Stimulated activated naive CD8-positive, alpha-beta T cell treated with anti-CD3 and anti-CD28 coated beads, Interleukin-15, amount 100 ng/mL, for 72 hours (primary cell): ENCODE measurements around the gene SYCP2L.
"Not testable (repeated sequence)": the region's sequence is repeated elsewhere in the genome, so short reads cannot be mapped to it uniquely, and the experiment has no call there.

Experiments
- ATAC-seq: fragments of 150-1000 bp; cut with Tn5 transposase; 2 replicates; pipeline ENCODE4 v1.10.0; 2021; ENCODE audit warnings: mild to moderate bottlenecking, moderate library complexity
- DNase-seq, 2 donors: peaks; one replicate each; pipeline ENCODE4 v3.0.0; 2021 to 2022
- H3K27ac Mint-ChIP-seq, 2 donors: one replicate each; pipeline ENCODE4 v1.8.0; 2022; ENCODE audit warnings: mild to moderate bottlenecking in 2 of 2, mixed read lengths in 2 of 2, moderate library complexity in 2 of 2
- H3K27me3 Mint-ChIP-seq: one replicate; pipeline ENCODE4 v1.8.0; 2022; ENCODE audit warnings: mixed read lengths
- H3K4me1 Mint-ChIP-seq: one replicate; pipeline ENCODE4 v1.8.0; 2022; ENCODE audit warnings: mild to moderate bottlenecking, mixed read lengths
- H3K4me3 Mint-ChIP-seq, 2 donors: one replicate each; pipeline ENCODE4 v1.8.0; 2022; ENCODE audit warnings: mild to moderate bottlenecking in 2 of 2, mixed read lengths in 2 of 2, moderate library complexity in 1 of 2
- H3K9me3 Mint-ChIP-seq, 2 donors: one replicate each; pipeline ENCODE4 v1.8.0; 2022; ENCODE audit warnings: mixed read lengths in 2 of 2

The SYCP2L gene

GRCh38 chr6:10886691-10887502 is at the start of gene SYCP2L:
Gene SYCP2L, plus strand, starts transcription at chr6:10887052. Its CDS starts 75 bp downstream, at chr6:10887127.
- peak; percentile 71 for ATAC-seq
- Mint-ChIP-seq H3K4me3 (peak within 1 kb of the TSS; percentile 74 to 78), H3K27me3 (peaks cover 91% of the 10 kb centered on the region), H3K9me3 (no peaks in the 10 kb centered on the region), H3K4me1 (peaks cover 37% of the 10 kb centered on the region), H3K27ac (peak within 1 kb of the TSS in 1 of 2 donors; percentile 79)
- peak; percentile 13 to 52 for DNase-seq

DNA sequence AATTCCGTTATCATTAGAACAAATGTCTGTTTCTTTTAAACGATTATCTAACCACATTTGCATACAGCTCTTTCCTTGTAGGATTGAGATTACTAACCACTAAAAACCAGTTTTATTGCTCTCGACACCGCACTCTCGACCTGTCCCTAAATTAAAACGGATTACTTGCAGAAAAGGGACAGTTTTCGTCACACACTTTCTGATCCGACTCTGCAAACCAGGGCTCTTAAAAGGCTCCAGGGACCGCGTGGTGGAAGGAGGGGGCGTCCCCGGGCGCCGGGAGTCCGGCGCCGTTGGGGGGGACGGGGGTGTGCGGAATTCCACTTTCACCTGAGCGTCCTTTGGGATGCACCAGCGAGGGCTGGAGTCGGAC is 49.2 kb upstream of the SYCP2L start:
- Mint-ChIP-seq H3K9me3 (peaks cover 8 to 11% of the 10 kb centered on the region in 2 donors), H3K27me3 (peaks cover 47% of the 10 kb centered on the region), H3K4me1 (peaks cover 28% of the 10 kb centered on the region), H3K4me3 (peak overlapping the region; percentile 78 to 89), H3K27ac (peak overlapping the region in 1 of 2 donors; percentile 98)
- DNase-seq: peak; percentile 11 to 32
- ATAC-seq: no peak

DNA sequence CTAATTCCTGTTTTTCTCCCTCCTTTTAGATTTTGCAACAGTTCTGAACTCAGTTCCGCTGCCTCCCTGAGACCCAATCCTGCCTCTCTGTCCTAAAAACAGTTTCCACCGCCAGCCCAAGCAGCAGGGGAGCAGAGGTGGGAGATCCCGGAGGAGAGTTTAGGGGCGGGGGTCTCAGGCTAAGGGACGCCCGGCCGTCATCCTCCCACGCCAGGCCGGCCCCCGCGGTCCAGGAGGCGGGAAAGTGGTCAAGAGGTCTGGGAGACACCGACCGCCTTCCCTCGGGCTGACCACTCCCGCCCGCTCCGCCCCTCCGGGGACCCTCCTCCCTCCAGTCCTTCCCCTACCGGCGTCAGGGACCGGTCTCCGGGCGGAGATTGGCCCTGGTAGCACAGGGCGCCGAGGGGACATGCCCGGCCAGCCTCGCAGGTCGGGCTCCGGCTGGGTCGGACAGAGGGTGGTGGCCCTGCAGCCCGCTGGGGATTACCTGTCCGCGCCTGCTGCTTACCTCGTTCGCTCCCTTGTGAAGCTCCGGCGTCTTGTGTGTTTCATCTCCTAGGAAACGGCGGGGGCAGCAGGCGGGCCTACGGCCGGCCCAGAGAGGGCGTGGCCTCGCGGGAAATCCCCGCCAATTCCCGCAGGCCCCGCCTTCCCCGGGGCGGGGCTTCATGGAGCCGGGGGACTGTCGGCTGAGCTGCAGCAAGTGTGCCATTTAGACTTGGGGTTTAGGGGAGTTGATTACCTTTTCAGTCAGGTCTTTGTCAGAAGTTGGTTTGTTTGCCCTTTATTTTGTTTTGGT is 48.7 kb upstream of the SYCP2L start, which contains the start of gene MAK:
Gene MAK, minus strand, starts transcription at position 545 of the 799 bp plus-strand sequence. CDS start 7,891 bp downstream, outside the sequence.
- peak within 1 kb of the TSS; percentile 97 to 98 for H3K27ac Mint-ChIP-seq
- ATAC-seq (peak; percentile 81), DNase-seq (peak; percentile 88 to 92)
- H3K4me1 Mint-ChIP-seq: peaks cover 28% of the 10 kb centered on the region
- peaks cover 8 to 11% of the 10 kb centered on the region in 2 donors for H3K9me3 Mint-ChIP-seq
- peaks cover 47% of the 10 kb centered on the region for H3K27me3 Mint-ChIP-seq
- peak within 1 kb of the TSS; percentile 78 to 89 for H3K4me3 Mint-ChIP-seq

- Mint-ChIP-seq H3K27me3 (peaks cover 47% of the 10 kb centered on the region), H3K9me3 (peaks cover 8 to 11% of the 10 kb centered on the region in 2 donors), H3K27ac (peak overlapping the region; percentile 97 to 98), H3K4me1 (peaks cover 28% of the 10 kb centered on the region), H3K4me3 (peak overlapping the region; percentile 78 to 89)
- peak; percentile 87 for ATAC-seq
- peak; percentile 50 to 58 for DNase-seq
Measured at GRCh38 chr6:10838794-10839333, 48.0 kb upstream of the SYCP2L start.

GRCh38 chr6:10843554-10843953 is 43.3 kb upstream of the SYCP2L start:
- ATAC-seq (no peak), DNase-seq (no peak)
- H3K27ac Mint-ChIP-seq: no peak overlapping the region
- peaks cover 10% of the 10 kb centered on the region for H3K4me1 Mint-ChIP-seq
- no peak overlapping the region for H3K4me3 Mint-ChIP-seq
- H3K9me3 Mint-ChIP-seq: peaks cover 0 to 5% of the 10 kb centered on the region in 2 donors
- peaks cover 18% of the 10 kb centered on the region for H3K27me3 Mint-ChIP-seq

GRCh38 chr6:10847684-10848083 is 39.2 kb upstream of the SYCP2L start:
- ATAC-seq: no peak
- H3K4me1 Mint-ChIP-seq: no peaks in the 10 kb centered on the region
- no peaks in the 10 kb centered on the region for H3K9me3 Mint-ChIP-seq
- H3K27me3 Mint-ChIP-seq: no peaks in the 10 kb centered on the region
- no peak overlapping the region for H3K4me3 Mint-ChIP-seq
- H3K27ac Mint-ChIP-seq: no peak overlapping the region
- no peak for DNase-seq

DNA sequence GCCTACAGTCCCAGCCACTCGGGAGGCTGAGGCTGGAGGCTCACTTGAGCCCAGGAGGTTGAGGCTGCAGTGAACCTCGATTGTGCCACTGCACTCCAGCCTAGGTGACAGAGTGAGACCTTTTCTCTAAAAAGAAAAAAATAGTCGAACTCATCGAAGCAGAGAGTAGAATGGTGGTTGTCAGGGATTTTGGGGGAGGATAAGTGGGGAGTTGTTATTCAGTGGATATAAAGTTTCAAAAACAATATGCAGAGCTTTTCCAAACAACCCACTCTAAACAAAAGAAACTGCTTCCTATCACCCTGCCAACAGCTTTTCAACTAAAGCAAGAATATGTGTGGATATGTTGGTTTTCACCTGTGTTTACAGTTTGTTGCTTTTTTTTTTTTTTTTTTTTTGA is 37.0 kb upstream of the SYCP2L start:
- Mint-ChIP-seq H3K9me3 (peaks cover 8 to 14% of the 10 kb centered on the region in 2 donors), H3K4me3 (no peak overlapping the region), H3K4me1 (no peaks in the 10 kb centered on the region), H3K27me3 (no peaks in the 10 kb centered on the region), H3K27ac (no peak overlapping the region)
- DNase-seq (no peak), ATAC-seq (no peak)

DNA sequence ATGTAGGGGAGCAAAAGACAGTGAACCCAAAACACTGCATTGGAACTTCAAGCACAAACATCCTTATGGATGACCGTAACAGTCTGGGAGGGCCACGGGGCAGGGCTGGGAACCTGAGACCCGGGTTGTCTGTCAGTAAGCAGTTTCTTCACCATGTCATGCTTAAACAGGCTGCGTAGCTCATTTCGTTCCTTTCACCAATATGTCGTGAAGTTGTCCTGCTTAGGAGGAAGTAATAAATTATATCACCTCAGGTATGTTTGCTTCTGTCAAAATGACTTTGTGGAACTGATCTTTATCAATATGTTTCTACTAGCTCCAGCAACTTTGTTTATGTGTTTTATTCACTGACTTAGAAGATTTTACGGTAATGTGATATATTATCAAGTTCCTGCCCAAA is 36.1 kb upstream of the SYCP2L start:
- no peaks in the 10 kb centered on the region for H3K27me3 Mint-ChIP-seq
- DNase-seq (no peak), ATAC-seq (no peak)
- peaks cover 8 to 14% of the 10 kb centered on the region in 2 donors for H3K9me3 Mint-ChIP-seq
- H3K4me3 Mint-ChIP-seq: no peak overlapping the region
- H3K4me1 Mint-ChIP-seq: no peaks in the 10 kb centered on the region
- H3K27ac Mint-ChIP-seq: no peak overlapping the region

- Mint-ChIP-seq H3K9me3 (peaks cover 8 to 14% of the 10 kb centered on the region in 2 donors), H3K4me3 (no peak overlapping the region), H3K4me1 (no peaks in the 10 kb centered on the region), H3K27me3 (no peaks in the 10 kb centered on the region), H3K27ac (no peak overlapping the region)
- ATAC-seq: no peak
- no peak for DNase-seq
Measured at GRCh38 chr6:10852361-10852960, 34.4 kb upstream of the SYCP2L start.

DNA sequence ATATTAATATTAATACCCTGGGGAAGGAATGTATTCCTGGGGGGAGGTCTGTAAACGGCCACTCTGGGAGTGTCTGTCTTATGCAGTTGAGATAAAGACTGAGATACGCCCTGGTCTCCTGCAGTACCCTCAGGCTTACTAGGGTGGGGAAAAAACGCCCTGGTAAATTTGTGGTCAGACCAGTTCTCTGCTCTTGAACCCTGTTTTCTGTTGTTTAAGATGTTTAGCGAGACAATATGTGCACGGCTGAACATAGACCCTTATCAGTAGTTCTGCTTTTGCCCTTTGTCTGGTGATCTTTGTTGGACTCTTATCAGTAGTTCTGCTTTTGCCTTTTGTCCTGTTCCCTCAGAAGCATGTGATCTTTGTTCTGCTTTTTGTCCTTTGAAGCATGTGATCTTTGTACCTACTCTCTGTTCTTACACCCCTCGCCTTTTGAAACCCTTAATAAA is 33.0 kb upstream of the SYCP2L start:
- not testable (repeated sequence) for DNase-seq, H3K27ac Mint-ChIP-seq, H3K4me3 Mint-ChIP-seq, H3K27me3 Mint-ChIP-seq, H3K4me1 Mint-ChIP-seq, ATAC-seq
- peaks cover 8 to 14% of the 10 kb centered on the region in 2 donors for H3K9me3 Mint-ChIP-seq

DNA sequence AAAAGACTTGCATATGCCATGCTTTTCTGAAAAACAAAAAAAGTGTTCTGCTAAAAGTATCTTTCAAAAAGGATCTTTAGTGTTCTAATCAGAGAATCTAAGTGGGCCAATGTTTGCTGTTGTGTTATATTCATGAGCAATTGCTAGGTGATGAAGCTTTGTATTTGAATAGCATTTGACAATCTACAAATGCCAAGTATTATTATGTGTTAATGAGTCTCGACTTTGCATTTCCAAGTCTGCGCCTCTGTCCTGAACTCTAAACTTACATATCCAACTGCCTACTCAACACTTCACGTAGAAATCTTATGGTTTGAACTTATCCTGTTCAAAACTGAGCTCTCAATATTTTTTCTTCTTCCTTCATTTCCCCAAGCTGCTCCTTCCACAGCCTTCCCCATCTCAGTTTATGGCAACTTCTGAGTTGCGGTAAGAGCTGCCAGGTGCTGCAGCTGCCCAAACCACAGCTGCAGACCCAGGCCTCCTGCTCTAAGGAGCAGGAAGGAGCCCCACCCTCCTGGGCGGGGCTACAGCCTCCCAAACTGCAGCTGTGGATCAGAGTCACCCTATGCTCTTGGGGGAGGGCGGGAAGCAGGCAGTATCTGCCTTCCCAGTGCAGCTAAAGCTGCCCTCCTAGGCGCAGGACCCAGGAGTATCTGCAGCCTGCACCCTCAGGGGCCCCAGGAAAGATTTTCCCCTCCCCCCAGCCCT is 31.8 kb upstream of the SYCP2L start:
- Mint-ChIP-seq H3K4me1 (no peaks in the 10 kb centered on the region), H3K9me3 (peaks cover 8 to 14% of the 10 kb centered on the region in 2 donors), H3K4me3 (no peak overlapping the region), H3K27me3 (no peaks in the 10 kb centered on the region), H3K27ac (no peak overlapping the region)
- ATAC-seq: peak; percentile 20
- DNase-seq: no peak

DNA sequence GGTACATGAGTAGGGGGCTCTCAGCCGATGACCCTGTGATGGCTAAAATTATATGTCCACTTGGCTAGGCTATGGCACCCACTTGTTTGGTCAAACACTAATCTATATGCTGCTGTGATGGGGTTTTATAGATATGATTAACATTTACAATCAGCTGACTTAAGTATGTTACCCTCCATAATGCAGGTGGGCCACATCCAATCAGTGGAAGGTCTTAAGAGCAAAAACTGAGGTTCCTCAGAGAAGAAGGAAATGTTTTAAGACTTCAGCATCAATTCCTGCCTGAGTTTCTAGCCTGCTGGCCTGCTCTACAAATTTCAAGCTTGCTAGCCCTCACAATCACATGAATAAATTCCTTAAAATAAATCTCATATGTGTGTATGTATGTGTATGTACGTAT is 29.6 kb upstream of the SYCP2L start:
- H3K9me3 Mint-ChIP-seq: peaks cover 8 to 14% of the 10 kb centered on the region in 2 donors
- no peaks in the 10 kb centered on the region for H3K4me1 Mint-ChIP-seq

DNA sequence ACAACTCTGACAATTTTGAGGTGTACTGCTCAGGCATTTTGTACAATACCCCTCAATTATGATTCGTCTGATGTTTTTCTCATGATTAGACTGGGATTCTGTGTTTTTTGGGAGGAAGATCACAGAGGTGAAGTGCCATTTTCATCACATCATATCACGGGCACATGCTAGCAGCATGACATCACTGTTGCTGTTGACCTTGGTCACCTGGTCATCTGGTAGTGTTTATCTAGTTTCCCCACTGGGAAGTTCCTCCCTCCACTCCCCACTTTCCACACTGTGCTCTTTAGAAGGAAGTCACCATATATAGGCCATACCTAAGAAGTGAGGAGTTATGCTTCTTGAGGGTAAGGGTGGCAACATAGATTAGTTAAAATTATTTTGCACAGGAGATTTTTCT is 25.8 kb upstream of the SYCP2L start:
- ATAC-seq (no peak), DNase-seq (no peak)
- H3K27me3 Mint-ChIP-seq: no peaks in the 10 kb centered on the region
- no peaks in the 10 kb centered on the region for H3K4me1 Mint-ChIP-seq
- H3K4me3 Mint-ChIP-seq: no peak overlapping the region
- no peaks in the 10 kb centered on the region for H3K9me3 Mint-ChIP-seq
- H3K27ac Mint-ChIP-seq: no peak overlapping the region

More for the DNA sequence above, 29.6 kb upstream of the SYCP2L start:
- Mint-ChIP-seq H3K4me3 (no peak overlapping the region), H3K27ac (no peak overlapping the region), H3K27me3 (no peaks in the 10 kb centered on the region)
- no peak for DNase-seq
- ATAC-seq: no peak

DNA sequence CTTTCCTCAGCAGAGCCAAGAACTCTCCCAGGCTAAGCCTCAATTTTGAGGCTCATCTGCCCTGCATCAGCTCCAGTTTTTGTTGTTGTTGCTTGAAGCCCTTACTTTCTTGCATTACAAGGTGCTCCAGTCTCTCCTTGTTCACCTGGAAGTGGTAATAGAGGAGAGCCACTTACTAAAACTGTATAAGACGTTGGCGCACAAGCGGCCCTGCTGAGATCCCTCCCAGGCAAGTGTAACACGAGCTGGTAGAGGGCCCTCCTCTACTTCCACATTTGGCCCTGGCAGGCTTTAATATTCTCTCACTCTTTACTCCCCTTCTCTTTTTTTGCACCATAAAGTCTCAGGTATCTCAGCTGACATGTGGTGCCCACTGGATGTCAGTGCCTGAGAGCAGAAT is 24.5 kb upstream of the SYCP2L start:
- no peak overlapping the region for H3K4me3 Mint-ChIP-seq
- H3K9me3 Mint-ChIP-seq: no peaks in the 10 kb centered on the region
- no peak overlapping the region for H3K27ac Mint-ChIP-seq
- no peaks in the 10 kb centered on the region for H3K27me3 Mint-ChIP-seq
- H3K4me1 Mint-ChIP-seq: no peaks in the 10 kb centered on the region
- ATAC-seq (no peak), DNase-seq (no peak)

DNA sequence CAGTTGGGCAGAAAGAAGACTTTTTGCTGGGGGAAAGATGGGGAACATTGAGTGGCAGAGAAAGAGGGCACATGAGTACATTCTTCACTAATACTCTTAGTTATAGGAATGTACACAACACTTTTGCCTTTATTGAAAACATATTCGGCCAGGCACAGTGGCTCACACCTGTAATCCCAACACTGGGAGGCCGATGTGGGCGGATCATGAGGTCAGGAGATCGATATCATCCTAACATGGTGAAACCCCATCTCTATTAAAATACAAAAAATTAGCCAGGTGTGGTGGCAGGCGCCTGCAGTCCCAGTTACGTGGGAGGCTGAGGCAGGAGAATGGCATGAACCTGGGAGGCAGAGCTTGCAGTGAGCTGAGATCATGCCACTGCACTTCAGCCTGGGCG is 23.8 kb upstream of the SYCP2L start:
- H3K4me1 Mint-ChIP-seq, ATAC-seq, H3K27me3 Mint-ChIP-seq, H3K4me3 Mint-ChIP-seq, DNase-seq, H3K27ac Mint-ChIP-seq, H3K9me3 Mint-ChIP-seq: not testable (repeated sequence)
